ENCODE results near the gene ATP6V0E2.

GRCh38 chr7:149827089-149827981 is 46.4 kb upstream of the ATP6V0E2 start:
- TF ChIP-seq, protein P1, sequence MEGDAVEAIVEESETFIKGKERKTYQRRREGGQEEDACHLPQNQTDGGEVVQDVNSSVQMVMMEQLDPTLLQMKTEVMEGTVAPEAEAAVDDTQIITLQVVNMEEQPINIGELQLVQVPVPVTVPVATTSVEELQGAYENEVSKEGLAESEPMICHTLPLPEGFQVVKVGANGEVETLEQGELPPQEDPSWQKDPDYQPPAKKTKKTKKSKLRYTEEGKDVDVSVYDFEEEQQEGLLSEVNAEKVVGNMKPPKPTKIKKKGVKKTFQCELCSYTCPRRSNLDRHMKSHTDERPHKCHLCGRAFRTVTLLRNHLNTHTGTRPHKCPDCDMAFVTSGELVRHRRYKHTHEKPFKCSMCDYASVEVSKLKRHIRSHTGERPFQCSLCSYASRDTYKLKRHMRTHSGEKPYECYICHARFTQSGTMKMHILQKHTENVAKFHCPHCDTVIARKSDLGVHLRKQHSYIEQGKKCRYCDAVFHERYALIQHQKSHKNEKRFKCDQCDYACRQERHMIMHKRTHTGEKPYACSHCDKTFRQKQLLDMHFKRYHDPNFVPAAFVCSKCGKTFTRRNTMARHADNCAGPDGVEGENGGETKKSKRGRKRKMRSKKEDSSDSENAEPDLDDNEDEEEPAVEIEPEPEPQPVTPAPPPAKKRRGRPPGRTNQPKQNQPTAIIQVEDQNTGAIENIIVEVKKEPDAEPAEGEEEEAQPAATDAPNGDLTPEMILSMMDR (IDR thresholded peaks at IDR 0.05; ENCODE audit: low read depth, low read length) = no peak
- no peak for TF ChIP-seq EZH2phosphoT487 (IDR thresholded peaks at IDR 0.05; ENCODE audit: low read depth)
